GM10266 (cell line): ENCODE measurements around the gene MYH4.

Experiments
- DNase-seq: peaks from one replicate; pipeline ENCODE4 v3.0.0; 2012; ENCODE audit errors: extremely low spot score
- TF ChIP-seq, protein P1 (sequence below): IDR thresholded peaks from 2 replicates; pipeline ENCODE4 v1.5.1; 2012; ENCODE audit warnings: mild to moderate bottlenecking, low read depth; ENCODE audit not compliant: control insufficient read depth, insufficient read depth; ENCODE audit errors: missing control alignments

The MYH4 gene

DNA sequence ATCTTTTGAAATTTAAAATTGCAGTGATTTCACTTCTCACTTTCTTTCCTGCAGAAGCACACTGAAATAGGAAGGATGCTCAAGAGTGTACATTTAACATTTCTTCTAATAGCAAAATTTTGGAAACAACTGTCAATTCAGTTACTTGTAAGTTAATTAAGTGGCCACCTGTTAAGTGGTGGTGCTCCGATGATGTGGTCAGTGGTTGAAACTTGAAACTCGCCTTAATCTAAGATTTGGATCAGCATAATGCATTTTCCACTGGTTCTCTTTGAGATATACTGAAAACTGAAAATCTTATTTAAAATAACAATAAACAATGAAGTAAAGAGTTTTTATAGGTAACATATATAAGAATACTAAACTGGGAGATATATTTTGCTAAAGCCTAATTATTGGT lies 40.6 kb downstream of the MYH4 start:
- TF ChIP-seq, protein P1, sequence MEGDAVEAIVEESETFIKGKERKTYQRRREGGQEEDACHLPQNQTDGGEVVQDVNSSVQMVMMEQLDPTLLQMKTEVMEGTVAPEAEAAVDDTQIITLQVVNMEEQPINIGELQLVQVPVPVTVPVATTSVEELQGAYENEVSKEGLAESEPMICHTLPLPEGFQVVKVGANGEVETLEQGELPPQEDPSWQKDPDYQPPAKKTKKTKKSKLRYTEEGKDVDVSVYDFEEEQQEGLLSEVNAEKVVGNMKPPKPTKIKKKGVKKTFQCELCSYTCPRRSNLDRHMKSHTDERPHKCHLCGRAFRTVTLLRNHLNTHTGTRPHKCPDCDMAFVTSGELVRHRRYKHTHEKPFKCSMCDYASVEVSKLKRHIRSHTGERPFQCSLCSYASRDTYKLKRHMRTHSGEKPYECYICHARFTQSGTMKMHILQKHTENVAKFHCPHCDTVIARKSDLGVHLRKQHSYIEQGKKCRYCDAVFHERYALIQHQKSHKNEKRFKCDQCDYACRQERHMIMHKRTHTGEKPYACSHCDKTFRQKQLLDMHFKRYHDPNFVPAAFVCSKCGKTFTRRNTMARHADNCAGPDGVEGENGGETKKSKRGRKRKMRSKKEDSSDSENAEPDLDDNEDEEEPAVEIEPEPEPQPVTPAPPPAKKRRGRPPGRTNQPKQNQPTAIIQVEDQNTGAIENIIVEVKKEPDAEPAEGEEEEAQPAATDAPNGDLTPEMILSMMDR = no peak
- no peak for DNase-seq

DNA sequence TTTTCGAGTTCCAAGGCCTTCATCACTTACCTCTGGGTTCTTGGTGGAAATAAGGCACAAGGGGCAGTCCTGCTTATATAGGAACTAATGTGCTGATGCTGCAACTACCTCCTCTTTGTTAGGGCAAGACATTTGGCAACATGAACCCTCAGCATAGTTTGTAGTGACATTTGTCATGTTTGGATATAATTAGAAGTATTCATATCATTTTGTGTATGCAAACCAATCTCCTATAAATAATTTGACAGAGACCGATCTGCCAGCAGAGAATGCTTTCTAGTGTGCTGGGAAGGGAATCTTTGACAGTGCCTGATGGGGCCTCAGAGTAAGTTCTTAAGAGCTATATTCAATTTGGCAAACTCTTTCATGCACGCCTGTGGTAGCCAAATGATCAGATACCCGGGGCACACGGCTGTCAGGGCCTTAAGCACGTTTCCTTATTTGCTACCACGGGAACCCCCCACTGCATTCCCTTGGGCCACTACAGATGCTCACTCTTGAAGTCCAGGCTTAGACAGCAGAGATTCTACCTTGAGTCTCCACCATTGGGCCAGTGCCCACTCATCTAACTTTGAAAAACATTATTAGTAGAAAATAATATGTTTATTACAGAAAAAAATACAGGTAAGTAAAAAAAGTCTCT lies 47.3 kb downstream of the MYH4 start, which contains the start of gene MYH8:
MYH8 (minus strand) TSS at position 51 of the 643 bp plus-strand sequence. CDS start 1,723 bp downstream, outside the sequence.
- no peak for DNase-seq
- TF ChIP-seq, protein P1 = no peak

DNA sequence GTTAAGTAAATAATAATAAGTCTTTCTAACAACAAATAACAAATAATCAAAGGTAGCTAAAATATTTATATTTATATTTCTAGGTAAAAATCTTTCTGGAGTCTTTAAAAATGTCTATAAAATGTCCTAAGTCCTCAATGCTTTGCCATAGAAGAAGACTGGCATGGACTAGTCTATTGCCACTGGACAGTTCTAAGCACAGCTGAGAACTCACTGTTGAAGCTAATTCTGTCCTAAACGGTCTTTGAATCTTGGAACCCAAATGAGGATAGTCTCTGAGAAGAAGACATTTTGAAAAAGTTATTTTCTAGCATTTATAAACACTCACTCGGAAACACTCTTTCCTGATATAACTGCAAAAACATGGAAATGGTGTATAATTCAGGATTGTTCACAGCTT lies 48.1 kb downstream of the MYH4 start:
- TF ChIP-seq, protein P1 = no peak
- DNase-seq = no peak

DNA sequence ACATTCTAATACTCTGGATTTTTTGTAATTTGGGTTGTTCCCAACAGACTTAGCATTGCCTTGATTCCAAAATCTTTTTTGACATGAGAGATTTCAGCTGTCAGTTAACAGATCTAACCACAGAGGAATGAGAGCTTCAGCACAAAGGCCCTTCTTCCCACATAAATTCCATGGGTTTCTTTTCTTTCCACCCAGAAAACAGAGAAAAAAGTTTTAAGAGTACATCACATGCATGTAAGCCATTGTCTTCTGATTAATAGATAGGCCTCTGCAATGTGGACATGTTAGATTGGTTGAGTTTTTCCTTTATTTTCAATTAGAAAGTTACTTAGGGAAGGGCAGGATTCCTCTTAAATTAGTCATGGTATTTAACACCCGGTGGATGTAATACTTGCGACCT lies 48.5 kb downstream of the MYH4 start:
- no peak for DNase-seq
- TF ChIP-seq, protein P1 = no peak

DNA sequence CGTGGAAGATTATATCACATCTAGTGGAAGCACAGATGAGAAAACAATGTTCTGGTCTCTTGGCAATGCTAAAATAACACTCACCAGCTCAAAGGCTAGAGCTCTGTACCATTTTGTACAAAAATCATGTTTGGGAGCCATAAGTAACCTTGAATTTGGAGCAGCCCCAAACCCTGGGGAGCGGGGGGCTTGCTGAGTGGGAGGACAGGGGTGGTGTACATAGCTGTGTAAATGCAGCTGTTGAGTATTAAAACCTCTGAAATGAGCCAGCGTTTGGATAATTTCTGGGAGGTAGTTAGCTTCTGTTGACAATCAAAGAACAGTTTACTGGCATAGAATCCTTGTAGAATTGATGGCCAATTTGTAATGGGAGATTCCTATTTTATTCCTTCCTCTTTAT lies 51.9 kb downstream of the MYH4 start:
- TF ChIP-seq, protein P1 = no peak
- no peak for DNase-seq

DNA sequence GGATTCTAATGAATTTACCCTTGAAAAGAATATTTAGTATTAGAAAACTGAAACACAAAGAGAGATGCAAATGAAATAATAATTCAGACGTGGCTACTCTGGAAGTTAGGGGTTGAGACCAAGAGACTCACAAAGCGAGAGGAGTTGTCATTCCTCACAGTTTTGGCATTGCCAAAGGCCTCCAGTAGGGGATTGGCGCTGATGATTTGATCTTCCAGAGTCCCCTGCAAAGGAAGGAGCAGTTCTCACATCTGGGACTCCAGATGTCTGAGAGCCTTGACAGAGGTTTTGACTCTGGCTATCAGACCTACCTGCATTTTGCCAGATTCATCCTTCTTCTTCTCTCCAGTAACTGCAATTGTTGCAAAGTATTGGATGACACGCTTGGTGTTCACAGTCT lies 54.2 kb downstream of the MYH4 start:
- TF ChIP-seq, protein P1 = no peak
- DNase-seq = no peak

DNA sequence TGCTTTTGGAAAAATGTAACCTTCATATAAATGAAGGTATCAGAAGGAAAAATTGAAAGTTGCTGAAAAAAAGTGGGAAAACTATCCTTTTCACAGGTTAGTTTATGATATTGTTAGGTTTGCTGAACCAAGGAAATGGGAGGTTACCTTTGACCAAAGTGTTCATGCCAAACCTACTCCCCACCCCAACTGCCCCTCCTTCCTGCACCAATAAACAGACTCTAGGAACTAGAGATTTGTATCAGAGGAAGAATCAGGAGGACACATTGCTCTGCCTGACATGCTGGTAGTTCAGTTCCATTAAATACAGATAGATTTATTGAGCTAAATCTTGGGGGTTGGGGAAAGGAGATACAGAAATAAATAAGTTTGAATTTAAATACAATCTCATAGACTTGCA lies 65.8 kb downstream of the MYH4 start:
- TF ChIP-seq, protein P1 = no peak

More for the DNA sequence above, 65.8 kb downstream of the MYH4 start:
- no peak for DNase-seq
